ENCODE results near the gene RIC1.
"Not testable (repeated sequence)": the region's sequence is repeated elsewhere in the genome, so short reads cannot be mapped to it uniquely, and the experiment has no call there.

The RIC1 gene

DNA sequence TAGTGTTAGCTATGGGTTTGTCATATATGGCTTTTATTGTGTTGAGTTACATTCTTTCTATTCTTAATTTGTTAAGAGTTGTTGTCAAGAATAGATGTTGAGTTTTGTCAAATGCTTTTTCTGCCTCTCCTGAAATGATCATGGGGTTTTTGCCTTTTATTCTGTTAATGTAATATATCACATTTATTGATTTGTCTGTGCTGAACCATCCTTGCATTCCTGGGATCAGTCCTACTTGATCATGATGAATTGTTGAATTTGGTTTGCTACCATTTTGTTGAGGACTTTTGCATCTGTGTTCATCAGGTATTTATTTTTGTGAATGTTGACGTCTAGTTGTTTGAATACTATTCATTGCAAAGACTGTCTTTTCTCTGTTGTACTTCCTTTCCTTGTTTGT lies 23.9 kb downstream of the RIC1 start:
- no peak for TF ChIP-seq JUND (IDR thresholded peaks at IDR 0.05; ENCODE audit: low read depth)
- in situ Hi-C loops (cut with HindIII; ENCODE audit: low pct_unique_long_range_greater_than_20kb, low sequenced_read_pairs) = no loop called here

DNA sequence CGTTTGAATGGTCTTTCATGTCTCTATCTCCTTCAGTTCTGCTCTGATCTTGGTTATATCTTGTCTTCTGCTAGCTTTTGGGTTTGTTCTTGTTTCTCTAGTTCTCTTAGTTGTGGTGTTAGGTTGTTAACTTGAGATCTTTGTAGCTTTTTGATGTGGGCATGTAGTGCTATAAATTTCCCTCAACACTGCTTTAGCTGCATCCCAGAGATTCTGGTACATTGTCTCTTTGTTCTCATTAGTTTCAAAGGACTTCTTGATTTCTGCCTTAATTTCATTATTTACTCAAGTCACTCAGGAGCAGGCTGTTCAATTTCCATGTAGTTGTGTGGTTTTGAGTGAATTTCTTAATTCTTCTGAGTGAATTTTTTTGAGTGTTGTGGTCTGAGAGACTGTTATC lies 33.9 kb downstream of the RIC1 start:
- in situ Hi-C loops (cut with HindIII; ENCODE audit: low pct_unique_long_range_greater_than_20kb, low sequenced_read_pairs); DNase-seq (ENCODE audit: low read depth in 1 of 2, low spot score in 1 of 2): not testable (repeated sequence)

More for the DNA sequence above, 23.9 kb downstream of the RIC1 start:
- no peak for DNase-seq (ENCODE audit: low read depth in 1 of 2, low spot score in 1 of 2)

DNA sequence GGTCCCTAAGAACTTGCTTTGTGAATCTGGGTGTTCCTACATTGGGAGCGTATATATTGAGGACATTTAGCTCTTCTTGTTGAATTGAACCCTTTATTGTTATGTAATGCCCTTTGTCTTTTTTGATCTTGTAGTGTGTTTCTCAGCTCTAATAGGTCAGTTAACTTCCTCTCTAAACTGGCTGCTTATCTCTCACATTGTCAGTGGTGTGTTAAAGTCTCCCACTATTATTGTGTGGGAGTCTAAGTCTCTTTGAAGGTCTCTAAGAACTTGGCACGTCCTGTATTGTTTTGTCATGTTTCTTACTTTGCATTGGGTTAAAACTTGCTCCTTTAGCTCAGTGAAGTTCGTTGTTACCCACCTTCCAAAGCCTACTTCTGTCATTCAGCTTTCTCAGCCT lies 36.2 kb downstream of the RIC1 start:
- DNase-seq (ENCODE audit: low read depth in 1 of 2, low spot score in 1 of 2) = no peak
- in situ Hi-C loops (cut with HindIII; ENCODE audit: low pct_unique_long_range_greater_than_20kb, low sequenced_read_pairs) = no loop called here
- no peak for TF ChIP-seq JUND (IDR thresholded peaks at IDR 0.05; ENCODE audit: low read depth)

DNA sequence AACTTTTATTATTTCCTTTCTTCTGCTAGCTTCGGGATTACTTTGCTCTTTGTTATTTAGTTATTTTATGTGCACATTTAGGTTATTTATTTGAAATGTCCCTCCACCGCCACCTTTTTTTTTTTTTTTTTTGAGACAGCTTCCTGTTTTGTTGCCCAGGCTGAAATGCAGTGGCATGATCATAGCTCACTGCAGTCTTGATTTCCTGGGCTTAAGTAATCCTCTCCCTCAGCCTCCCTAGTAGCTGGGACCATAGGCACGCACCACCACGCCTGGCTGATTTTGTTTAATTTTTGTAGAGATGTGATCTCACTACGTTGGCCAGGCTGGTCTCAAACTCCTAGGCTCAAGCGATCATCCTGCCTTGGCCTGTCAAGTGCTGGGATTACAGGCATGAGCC lies 38.5 kb downstream of the RIC1 start:
- TF ChIP-seq JUND (IDR thresholded peaks at IDR 0.05; ENCODE audit: low read depth) = no peak
- in situ Hi-C loops (cut with HindIII; ENCODE audit: low pct_unique_long_range_greater_than_20kb, low sequenced_read_pairs) = no loop called here
- no peak for DNase-seq (ENCODE audit: low read depth in 1 of 2, low spot score in 1 of 2)

DNA sequence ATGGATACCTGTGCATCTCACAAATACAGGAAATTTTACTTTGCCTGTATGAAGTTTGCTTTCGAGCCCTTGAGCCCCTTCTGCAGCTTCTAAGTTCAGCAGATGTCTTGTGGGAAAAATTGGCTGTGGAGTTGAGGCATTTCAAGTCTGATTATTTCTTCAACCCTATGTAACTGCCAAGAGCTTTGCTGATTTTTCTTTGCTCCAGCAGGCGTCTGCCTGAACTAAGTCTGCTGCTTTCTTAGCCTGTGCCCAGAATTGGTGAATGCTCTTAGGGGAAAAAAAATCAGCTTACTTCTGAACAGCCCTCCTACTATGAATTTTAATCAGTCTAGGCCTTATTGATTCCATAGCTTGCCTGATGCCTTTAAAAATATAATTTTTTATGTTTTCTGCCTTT lies 41.2 kb downstream of the RIC1 start:
- in situ Hi-C loops (cut with HindIII; ENCODE audit: low pct_unique_long_range_greater_than_20kb, low sequenced_read_pairs) = no loop called here
- no peak for TF ChIP-seq JUND (IDR thresholded peaks at IDR 0.05; ENCODE audit: low read depth)
- no peak for DNase-seq (ENCODE audit: low read depth in 1 of 2, low spot score in 1 of 2)

DNA sequence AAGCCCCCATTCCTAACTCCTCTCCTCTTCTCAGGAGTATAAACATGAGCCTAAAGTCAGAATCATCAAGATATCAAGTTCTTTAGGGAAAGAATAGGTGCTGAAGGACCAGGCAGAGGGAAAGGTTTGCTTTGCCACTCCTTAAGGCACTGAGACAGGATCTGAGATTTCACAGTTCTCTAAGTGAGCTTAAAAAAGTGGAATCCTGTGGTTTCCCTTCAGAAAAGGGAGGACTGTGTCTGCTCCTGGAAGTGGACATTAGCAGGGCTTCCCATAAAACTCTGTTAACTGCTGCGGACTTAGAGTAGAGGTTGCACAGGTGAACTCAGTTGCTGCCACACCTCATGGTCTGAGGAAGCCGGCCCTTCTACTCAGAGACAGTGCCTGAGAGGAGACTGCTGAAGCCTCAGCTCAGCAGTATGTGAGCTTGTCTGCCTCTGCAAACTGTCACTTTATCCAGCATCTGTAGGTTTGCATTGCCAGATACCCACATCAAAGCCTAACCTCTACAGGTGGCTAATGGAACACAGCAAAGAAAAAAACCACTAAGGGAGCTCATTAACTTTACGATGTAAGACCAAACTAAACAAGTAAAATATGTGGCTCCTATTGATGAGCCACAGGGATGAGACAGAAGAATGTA lies 42.9 kb downstream of the RIC1 start:
- TF ChIP-seq JUND (IDR thresholded peaks at IDR 0.05; ENCODE audit: low read depth) = no peak
- in situ Hi-C loops (cut with HindIII; ENCODE audit: low pct_unique_long_range_greater_than_20kb, low sequenced_read_pairs) = no loop called here
- DNase-seq (ENCODE audit: low read depth in 1 of 2, low spot score in 1 of 2) = peak in 1 of 2 experiments; percentile 5

DNA sequence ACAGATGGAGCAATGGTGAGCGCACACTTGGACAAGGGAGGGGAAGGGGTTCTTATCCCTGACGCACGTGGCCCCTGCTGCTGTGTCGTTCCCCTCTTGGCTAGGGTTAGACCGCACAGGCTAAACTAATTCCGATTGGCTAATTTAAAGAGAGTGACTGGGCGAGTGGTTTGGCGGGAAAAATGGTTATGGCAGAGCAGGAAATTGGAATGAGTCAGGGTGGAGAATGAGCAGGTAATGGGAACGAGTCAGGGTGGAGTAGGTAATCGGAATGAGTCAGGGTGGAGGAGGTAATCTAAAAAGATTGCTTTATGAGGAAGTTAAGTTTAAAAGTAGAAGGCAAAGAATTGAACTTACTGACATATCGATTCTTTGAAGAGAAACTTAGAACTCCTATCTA lies 46.1 kb downstream of the RIC1 start:
- DNase-seq (ENCODE audit: low read depth in 1 of 2, low spot score in 1 of 2); in situ Hi-C loops (cut with HindIII; ENCODE audit: low pct_unique_long_range_greater_than_20kb, low sequenced_read_pairs): not testable (repeated sequence)

DNA sequence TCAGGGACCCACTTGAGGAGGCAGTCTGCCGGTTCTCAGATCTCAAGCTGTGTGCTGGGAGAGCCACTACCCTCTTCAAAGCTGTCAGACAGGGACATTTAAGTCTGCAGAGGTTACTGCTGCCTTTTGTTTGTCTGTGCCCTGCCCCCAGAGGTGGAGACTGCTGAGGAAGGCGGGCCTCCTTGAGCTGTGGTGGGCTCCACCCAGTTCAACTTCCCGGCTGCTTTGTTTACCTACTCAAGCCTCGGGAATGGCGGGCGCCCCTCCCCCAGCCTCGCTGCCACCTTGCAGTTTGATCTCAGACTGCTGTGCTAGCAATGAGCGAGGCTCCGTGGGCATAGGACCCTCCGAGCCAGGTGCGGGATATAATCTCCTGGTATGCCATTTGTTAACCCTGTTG lies 54.7 kb downstream of the RIC1 start:
- DNase-seq (ENCODE audit: low read depth in 1 of 2, low spot score in 1 of 2); in situ Hi-C loops (cut with HindIII; ENCODE audit: low pct_unique_long_range_greater_than_20kb, low sequenced_read_pairs): not testable (repeated sequence)

DNA sequence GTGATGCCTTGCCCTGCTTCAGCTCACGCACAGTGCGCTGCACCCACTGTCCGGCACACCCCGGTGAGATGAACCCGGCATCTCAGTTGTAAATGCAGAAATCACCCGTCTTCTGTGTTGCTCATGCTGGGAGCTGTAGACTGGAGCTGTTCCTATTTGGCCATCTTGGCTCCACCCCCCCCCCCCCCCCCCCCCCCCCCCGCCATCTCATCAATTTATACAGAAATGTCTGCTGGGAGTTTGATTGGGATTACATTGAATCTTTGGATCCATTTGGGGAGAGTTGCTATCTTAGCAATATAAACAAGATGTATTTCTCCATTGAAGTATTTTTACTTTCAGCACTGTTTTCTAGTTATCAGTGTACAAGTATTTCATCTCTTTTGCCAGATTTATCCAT lies 55.2 kb downstream of the RIC1 start:
- no peak for DNase-seq (ENCODE audit: low read depth in 1 of 2, low spot score in 1 of 2)
- TF ChIP-seq JUND (IDR thresholded peaks at IDR 0.05; ENCODE audit: low read depth) = no peak
- in situ Hi-C loops (cut with HindIII; ENCODE audit: low pct_unique_long_range_greater_than_20kb, low sequenced_read_pairs) = no loop called here

DNA sequence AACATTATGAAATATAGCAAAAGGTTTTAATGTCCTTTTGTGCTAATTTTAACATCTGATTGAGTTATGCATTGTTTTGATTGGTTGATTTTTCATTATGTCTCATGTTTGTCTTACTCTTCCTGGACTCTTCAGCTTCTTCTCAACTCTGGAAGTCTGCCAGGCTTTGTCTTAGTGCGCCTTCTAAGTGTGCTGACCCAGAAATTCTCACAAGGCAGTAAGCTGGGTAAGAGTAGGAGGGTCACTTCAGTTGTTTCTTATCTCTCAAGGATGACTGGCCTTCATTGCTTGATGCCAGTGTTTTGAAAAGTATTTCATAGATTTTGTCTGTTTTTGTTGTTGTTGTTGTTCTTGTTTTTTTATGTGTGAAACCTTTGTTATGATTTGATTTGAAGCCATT lies 59.2 kb downstream of the RIC1 start:
- in situ Hi-C loops (cut with HindIII; ENCODE audit: low pct_unique_long_range_greater_than_20kb, low sequenced_read_pairs) = no loop called here
- DNase-seq (ENCODE audit: low read depth in 1 of 2, low spot score in 1 of 2) = peak in 1 of 2 experiments; percentile 32
- TF ChIP-seq JUND (IDR thresholded peaks at IDR 0.05; ENCODE audit: low read depth) = no peak

DNA sequence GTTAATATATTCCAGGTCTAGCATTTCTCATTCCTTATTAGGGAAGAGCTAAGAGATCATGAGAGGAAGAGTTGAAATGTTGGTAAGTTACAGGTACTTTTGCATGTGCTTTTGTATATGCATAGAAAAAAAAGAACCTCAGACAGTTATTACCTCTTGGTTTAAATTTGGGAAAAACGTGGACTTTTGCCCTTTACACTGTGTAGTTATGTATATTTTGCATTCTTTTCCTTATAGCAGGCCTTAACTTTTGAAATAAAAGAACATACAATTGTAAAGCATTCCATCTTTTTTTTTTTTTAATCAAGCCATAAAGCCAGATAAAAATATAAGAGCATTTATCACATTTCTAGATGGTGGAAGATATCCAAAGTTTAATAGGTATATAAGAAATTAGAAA lies 61.4 kb downstream of the RIC1 start:
- in situ Hi-C loops (cut with HindIII; ENCODE audit: low pct_unique_long_range_greater_than_20kb, low sequenced_read_pairs) = no loop called here
- no peak for DNase-seq (ENCODE audit: low read depth in 1 of 2, low spot score in 1 of 2)
- TF ChIP-seq JUND (IDR thresholded peaks at IDR 0.05; ENCODE audit: low read depth) = no peak

DNA sequence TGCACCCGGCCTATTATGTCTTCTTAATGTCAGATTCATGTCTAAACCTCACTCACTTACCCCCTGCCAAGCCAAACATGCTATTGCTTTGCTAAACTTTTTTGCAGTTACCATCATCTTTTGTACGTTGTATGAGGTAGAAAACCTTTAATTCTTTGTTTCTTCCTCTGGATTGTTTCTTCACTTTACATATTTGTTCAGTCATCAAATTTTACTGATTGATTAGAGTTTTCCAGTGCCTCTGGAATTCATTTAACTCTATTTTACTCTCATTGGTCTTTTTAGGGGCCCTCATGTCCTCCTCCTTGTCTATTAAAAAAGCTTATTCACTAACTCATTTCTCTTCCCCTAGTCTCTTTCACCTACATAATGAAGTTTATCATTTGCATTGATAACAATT lies 67.0 kb downstream of the RIC1 start:
- TF ChIP-seq JUND (IDR thresholded peaks at IDR 0.05; ENCODE audit: low read depth) = no peak
- in situ Hi-C loops (cut with HindIII; ENCODE audit: low pct_unique_long_range_greater_than_20kb, low sequenced_read_pairs) = no loop called here
- DNase-seq (ENCODE audit: low read depth in 1 of 2, low spot score in 1 of 2) = no peak

DNA sequence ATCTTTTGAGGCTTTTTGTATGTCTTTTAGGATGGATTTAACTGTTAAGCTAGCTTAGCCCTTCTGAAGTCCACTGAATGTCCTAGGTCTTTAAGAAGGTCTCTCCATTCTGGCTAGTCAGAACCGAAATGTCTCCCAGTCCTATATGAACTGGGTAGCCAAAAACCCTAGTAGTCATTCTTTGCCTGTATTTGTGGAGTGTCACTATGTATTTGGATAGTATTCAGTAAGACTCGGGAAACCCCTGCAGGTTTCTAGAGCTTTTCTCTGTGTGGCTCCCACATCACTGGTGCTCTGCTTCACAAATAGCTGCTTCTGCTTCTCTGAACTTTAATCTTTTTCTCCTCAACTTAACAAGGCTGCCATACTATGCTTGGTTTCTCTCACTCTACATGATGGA lies 68.0 kb downstream of the RIC1 start:
- in situ Hi-C loops (cut with HindIII; ENCODE audit: low pct_unique_long_range_greater_than_20kb, low sequenced_read_pairs) = no loop called here
- no peak for TF ChIP-seq JUND (IDR thresholded peaks at IDR 0.05; ENCODE audit: low read depth)
- DNase-seq (ENCODE audit: low read depth in 1 of 2, low spot score in 1 of 2) = no peak

DNA sequence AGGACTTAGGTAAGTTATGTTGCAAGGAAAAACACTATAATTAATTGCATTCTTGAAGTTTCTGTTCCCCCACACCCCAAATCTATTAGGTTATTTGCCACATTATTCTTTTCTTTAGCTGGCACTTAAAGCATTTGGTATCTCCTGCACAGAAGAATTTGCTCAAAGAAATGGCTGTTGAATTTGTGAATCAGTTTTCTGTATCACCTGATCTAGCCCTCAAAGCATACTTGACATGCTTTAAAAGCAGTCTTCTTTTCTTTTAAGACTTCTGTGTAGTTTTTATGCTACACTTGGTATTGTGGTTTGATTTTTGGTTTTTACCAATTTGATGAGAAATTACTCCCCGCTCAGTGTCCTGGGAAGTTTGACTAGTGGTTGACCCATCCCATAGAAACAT lies 69.1 kb downstream of the RIC1 start:
- no peak for TF ChIP-seq JUND (IDR thresholded peaks at IDR 0.05; ENCODE audit: low read depth)
- in situ Hi-C loops (cut with HindIII; ENCODE audit: low pct_unique_long_range_greater_than_20kb, low sequenced_read_pairs) = no loop called here
- DNase-seq (ENCODE audit: low read depth in 1 of 2, low spot score in 1 of 2) = no peak

All from T47D (cell line).